A673 (cell line): Measurements from ENCODE around the gene ENPP1. TPM values are rescaled to one million over a fixed set of nuclear protein-coding genes. Genes with fewer than 3 reads are reported as not detected.

Experiments used
- BruUV-seq: library from RNA; stranded (reverse); fragments of 400-500 nt; replicated peaks from 2 replicates; lab custom pipeline; 2021; lab: Mats Ljungman, UMichigan
- CTCF ChIA-PET: fragments of 300-600 bp; sonication (Branson Sonifier 250); formaldehyde crosslinking; loops from one replicate; lab custom pipeline; 2022; ENCODE audit warnings: antibody characterized with exemption; lab: Charles Lee
- POLR2A ChIA-PET: fragments of 300-600 bp; sonication (Branson Sonifier 250); formaldehyde crosslinking; loops from one replicate; lab custom pipeline; 2022; ENCODE audit warnings: antibody characterized with exemption; ENCODE audit not compliant: low non-redundant PET; lab: Charles Lee
- DNase-seq: peaks from one replicate; pipeline ENCODE4 v3.0.0-alpha.2; 2015; ENCODE audit warnings: low spot score
- H3K27ac ChIP-seq: fragments of 200-600 bp; sonication (generic); 2 replicates; pipeline ENCODE4 v1.5.1; 2016; ENCODE audit warnings: mixed run types, low read depth, mild to moderate bottlenecking, mixed read lengths, antibody characterized with exemption, low read length; ENCODE audit not compliant: poor library complexity, severe bottlenecking
- H3K27me3 ChIP-seq: fragments of 200-600 bp; sonication (generic); replicated peaks from 2 replicates; pipeline ENCODE4 v1.6.1; 2017; ENCODE audit warnings: mixed run types, low read depth, mild to moderate bottlenecking, mixed read lengths, antibody characterized with exemption, low read length; ENCODE audit not compliant: insufficient read depth, poor library complexity
- H3K36me3 ChIP-seq: fragments of 200-600 bp; sonication (generic); 2 replicates; pipeline ENCODE4 v1.6.1; 2016; ENCODE audit warnings: mixed run types, mild to moderate bottlenecking, mixed read lengths, antibody characterized with exemption, low read length; ENCODE audit not compliant: insufficient read depth, poor library complexity, severe bottlenecking
- H3K4me1 ChIP-seq: fragments of 200-600 bp; sonication (generic); 2 replicates; pipeline ENCODE4 v1.6.1; 2017; ENCODE audit warnings: mixed run types, mild to moderate bottlenecking, mixed read lengths, antibody characterized with exemption, low read length; ENCODE audit not compliant: insufficient read depth, poor library complexity, severe bottlenecking
- H3K4me3 ChIP-seq: fragments of 200-600 bp; sonication (generic); 2 replicates; pipeline ENCODE4 v1.5.1; 2016; ENCODE audit warnings: low read depth, mixed run types, mild to moderate bottlenecking, mixed read lengths, low read length; ENCODE audit not compliant: poor library complexity, severe bottlenecking
- H3K9me3 ChIP-seq: fragments of 200-600 bp; sonication (generic); 2 replicates; pipeline ENCODE4 v1.6.1; 2016; ENCODE audit warnings: mixed run types, low read depth, mild to moderate bottlenecking, mixed read lengths, antibody characterized with exemption, low read length; ENCODE audit not compliant: poor library complexity, severe bottlenecking
- CTCF ChIP-seq: fragments of 300-800, 200-600 bp; sonication (generic); conservative IDR thresholded peaks from 2 replicates; pipeline ENCODE4 v1.5.1; 2017; ENCODE audit warnings: low read depth, mild to moderate bottlenecking, antibody characterized with exemption, low read length, moderate library complexity, mixed read lengths
- EZH2 ChIP-seq: fragments of 200-600 bp; sonication (generic); IDR thresholded peaks from 2 replicates; pipeline ENCODE4 v1.6.1; 2017; ENCODE audit warnings: borderline replicate concordance, low read depth, mild to moderate bottlenecking, mixed read lengths, antibody characterized with exemption, low read length; ENCODE audit not compliant: poor library complexity, severe bottlenecking
- intact Hi-C: fragments of 100-400 bp; cut with micrococcal nuclease; formaldehyde crosslinking; loops from one replicate; pipeline ENCODE4 v1.10.0; 2022; ENCODE audit not compliant: unreplicated experiment
- total RNA-seq: library from RNA; stranded (reverse); gene quantifications from 2 replicates; pipeline ENCODE4 v1.2.3, GENCODE V29; 2021

The ENPP1 gene
- total RNA-seq, 1 experiment from 2014 or later, result 19.5 TPM

- Histone ChIP-seq H3K9me3 (no peaks in the 10 kb centered on the region), H3K36me3 (no peaks in the 10 kb centered on the region), H3K27ac (no peak overlapping the region), H3K4me1 (no peaks in the 10 kb centered on the region), H3K27me3 (no peaks in the 10 kb centered on the region), H3K4me3 (no peak overlapping the region)
- CTCF ChIA-PET, result no interaction called here
- no peak for DNase-seq
- TF ChIP-seq EZH2 (no peak), CTCF (no peak)
- intact Hi-C loops, result loop anchor here (10.0 kb wide), 1 partner anchor 344 kb away; no protein-coding TSS in a partner anchor
- no TSS peak for BruUV-seq
- POLR2A ChIA-PET, result no interaction called here
These were observed 112.8 kb downstream of the ENPP1 start for GRCh38 chr6:131920656-131921055.

GRCh38 chr6:131923356-131923755 lies 115.5 kb downstream of the ENPP1 start:
- Histone ChIP-seq H3K4me1 (no peaks in the 10 kb centered on the region), H3K27me3 (no peaks in the 10 kb centered on the region), H3K36me3 (no peaks in the 10 kb centered on the region), H3K4me3 (no peak overlapping the region), H3K9me3 (no peaks in the 10 kb centered on the region), H3K27ac (no peak overlapping the region)
- POLR2A ChIA-PET, result no interaction called here
- intact Hi-C loops, result loop anchor here (10.0 kb wide), 1 partner anchor 341 kb away; no protein-coding TSS in a partner anchor
- no peak for TF ChIP-seq EZH2
- TF ChIP-seq CTCF, result peak; percentile 81
- CTCF ChIA-PET, result interaction anchor here (0.6 to 1.4 kb wide), 7 partner anchors 8 to 530 kb away, joined by 3 to 9 read pairs (median 4); no protein-coding TSS in a partner anchor
- DNase-seq, result peak; percentile 74
- BruUV-seq, result no TSS peak

GRCh38 chr6:131924881-131925474 lies 117.2 kb downstream of the ENPP1 start:
- Histone ChIP-seq H3K27me3 (no peaks in the 10 kb centered on the region), H3K27ac (no peak overlapping the region), H3K36me3 (no peaks in the 10 kb centered on the region), H3K4me1 (no peaks in the 10 kb centered on the region), H3K9me3 (no peaks in the 10 kb centered on the region), H3K4me3 (no peak overlapping the region)
- POLR2A ChIA-PET, result no interaction called here
- no TSS peak for BruUV-seq
- CTCF ChIA-PET, result interaction anchor here (0.7 to 1.4 kb wide), 7 partner anchors 10 to 548 kb away, joined by 3 to 12 read pairs (median 5); no protein-coding TSS in a partner anchor
- peak; percentile 66 for TF ChIP-seq CTCF
- TF ChIP-seq EZH2, result no peak
- intact Hi-C loops, result loop anchor here (1.0 to 10.0 kb wide), 5 partner anchors 236 to 557 kb away; no protein-coding TSS in a partner anchor
- peak; percentile 74 for DNase-seq
